Lower leg skin (tissue), 4 donors: ENCODE data around the gene HLA-DMB. TPM values are rescaled to one million over a fixed set of nuclear protein-coding genes. Genes with fewer than 3 reads are reported as not detected.

Experiments
- DNase-seq, 2 donors: peaks; one replicate each; pipeline ENCODE4 v3.0.0-alpha.2; 2019; ENCODE audit warnings: low spot score in 2 of 2
- H3K4me3 ChIP-seq: fragments of 200-600 bp; sonication (generic); 2 replicates; pipeline ENCODE4 v1.5.1; 2017; ENCODE audit warnings: mild to moderate bottlenecking, low read depth; ENCODE audit not compliant: poor library complexity, severe bottlenecking
- CTCF ChIP-seq, 3 donors: fragments of 450-650 bp; IDR thresholded peaks; one replicate each; pipeline ENCODE4 v1.5.1; 2016; ENCODE audit warnings: antibody characterized with exemption in 3 of 3, mild to moderate bottlenecking in 3 of 3, moderate library complexity in 2 of 3
- POLR2A ChIP-seq, 2 donors: fragments of 450-650 bp; IDR thresholded peaks; one replicate each; pipeline ENCODE4 v1.6.1; 2016 to 2017; ENCODE audit warnings: antibody characterized with exemption in 2 of 2, mild to moderate bottlenecking in 1 of 2, moderate library complexity in 1 of 2
- WGBS, 2 donors: methylation state at CpG; one replicate each; pipeline ENCODE4 v1.1.5; 2018; 5-methylcytosine and 5-hydroxymethylcytosine counted together
- intact Hi-C: fragments of 100-400 bp; cut with DNase I; formaldehyde crosslinking; loops from one replicate; pipeline ENCODE4 v1.15.0; 2023; ENCODE audit warnings: low total_unique reads
- total RNA-seq, 4 donors: library from RNA; depleted of rRNA; stranded (reverse); fragments of >200 nt; gene quantifications; one replicate each; pipeline ENCODE4 v1.1.0, GENCODE V29; 2016

Gene HLA-DMB
- total RNA-seq, 4 donors from 2014 or later, result 15.3 to 23.2 (median 18.4) TPM

GRCh38 chr6:32949113-32949512 lies 8.3 kb upstream of the HLA-DMB start:
- intact Hi-C loops, result no loop called here
- WGBS, 2 donors, result 93 to 94% methylated on average over 9 of the region's 9 CpGs

GRCh38 chr6:32947552-32948465 lies 7.0 kb upstream of the HLA-DMB start:
- WGBS, 2 donors, result 49 to 51% methylated on average over 11 of the region's 11 CpGs
- intact Hi-C loops, result no loop called here
- no peak overlapping the region for H3K4me3 ChIP-seq
- DNase-seq, result no peak
- TF ChIP-seq CTCF (IDR thresholded peaks at IDR 0.05), result no peak

More at GRCh38 chr6:32949113-32949512, 8.3 kb upstream of the HLA-DMB start:
- no peak for TF ChIP-seq CTCF (IDR thresholded peaks at IDR 0.05)
- TF ChIP-seq POLR2A (IDR thresholded peaks at IDR 0.05), result no peak
- DNase-seq, result no peak
- H3K4me3 ChIP-seq, result no peak overlapping the region

GRCh38 chr6:32946893-32947292 lies 6.1 kb upstream of the HLA-DMB start:
- no peak overlapping the region for H3K4me3 ChIP-seq
- intact Hi-C loops, result no loop called here
- no peak for TF ChIP-seq CTCF (IDR thresholded peaks at IDR 0.05)
- no peak for TF ChIP-seq POLR2A (IDR thresholded peaks at IDR 0.05)
- DNase-seq, result no peak

- TF ChIP-seq POLR2A (IDR thresholded peaks at IDR 0.05), result no peak
- TF ChIP-seq CTCF (IDR thresholded peaks at IDR 0.05), result no peak
- H3K4me3 ChIP-seq, result no peak overlapping the region
- no peak for DNase-seq
- intact Hi-C loops, result no loop called here
These were observed 5.1 kb upstream of the HLA-DMB start for GRCh38 chr6:32945953-32946352.

GRCh38 chr6:32945108-32945760 lies 4.4 kb upstream of the HLA-DMB start:
- no peak for DNase-seq
- WGBS, 2 donors, result 80 to 86% methylated on average over 9 of the region's 9 CpGs
- TF ChIP-seq POLR2A (IDR thresholded peaks at IDR 0.05), result no peak
- no peak for TF ChIP-seq CTCF (IDR thresholded peaks at IDR 0.05)
- intact Hi-C loops, result no loop called here
- no peak overlapping the region for H3K4me3 ChIP-seq
